HepG2 (cell line): Measurements from ENCODE around the gene AJUBA. TPM values are rescaled to one million over a fixed set of nuclear protein-coding genes. Genes with fewer than 3 reads are reported as not detected.

ENCODE experiments used
- AHDC1 ChIP-seq: sonication (generic); formaldehyde crosslinking; IDR thresholded peaks from 2 replicates; pipeline ENCODE4 v1.5.1; 2020; ENCODE audit warnings: mild to moderate bottlenecking, missing genetic modification reagents, borderline replicate concordance
- AHR ChIP-seq: IDR thresholded peaks from 2 replicates; pipeline ENCODE4 v1.6.1; 2018; ENCODE audit warnings: missing genetic modification reagents, missing compliant biosample characterization
- ELF1 ChIP-seq: sonication (generic); formaldehyde crosslinking; IDR thresholded peaks from 2 replicates; pipeline ENCODE4 v1.4.0; 2020; ENCODE audit warnings: missing genetic modification reagents
- KMT2B ChIP-seq: IDR thresholded peaks from 2 replicates; pipeline ENCODE4 v1.6.1; 2016; ENCODE audit warnings: missing genetic modification reagents, missing compliant biosample characterization
- MEIS2 ChIP-seq: sonication (generic); formaldehyde crosslinking; IDR thresholded peaks from 2 replicates; pipeline ENCODE4 v1.9.0; 2021; ENCODE audit warnings: mild to moderate bottlenecking, missing genetic modification reagents
- NFE2L1 ChIP-seq: sonication (generic); formaldehyde crosslinking; IDR thresholded peaks from 2 replicates; pipeline ENCODE4 v1.4.0; 2020; ENCODE audit warnings: missing genetic modification reagents, mild to moderate bottlenecking, borderline replicate concordance
- REPIN1 ChIP-seq: sonication (generic); formaldehyde crosslinking; IDR thresholded peaks from 2 replicates; pipeline ENCODE4 v1.8.0; 2022; ENCODE audit warnings: missing genetic modification reagents, low read depth, mild to moderate bottlenecking, borderline replicate concordance
- RNF219 ChIP-seq: sonication (generic); formaldehyde crosslinking; IDR thresholded peaks from 2 replicates; pipeline ENCODE4 v1.5.0; 2020; ENCODE audit warnings: mild to moderate bottlenecking, missing genetic modification reagents
- SMYD3 ChIP-seq: sonication (generic); formaldehyde crosslinking; IDR thresholded peaks from 2 replicates; pipeline ENCODE4 v1.8.1; 2023; ENCODE audit warnings: mild to moderate bottlenecking, missing genetic modification reagents
- TBX2 ChIP-seq: sonication (generic); formaldehyde crosslinking; IDR thresholded peaks from 2 replicates; pipeline ENCODE4 v1.5.0; 2020; ENCODE audit warnings: missing genetic modification reagents, mild to moderate bottlenecking, borderline replicate concordance
- UBTF ChIP-seq: sonication (generic); formaldehyde crosslinking; IDR thresholded peaks from 2 replicates; pipeline ENCODE4 v1.4.0; 2020; ENCODE audit warnings: mild to moderate bottlenecking, missing genetic modification reagents
- XRCC5 ChIP-seq: fragments of 200-400 bp; formaldehyde crosslinking; optimal IDR thresholded peaks from 2 replicates; pipeline ENCODE3; 2017; ENCODE audit warnings: mild to moderate bottlenecking, low read length
- YEATS2 ChIP-seq: sonication (generic); formaldehyde crosslinking; IDR thresholded peaks from 2 replicates; pipeline ENCODE4 v1.4.0; 2020; ENCODE audit warnings: missing genetic modification reagents, borderline replicate concordance
- ZFP41 ChIP-seq: sonication (generic); formaldehyde crosslinking; IDR thresholded peaks from 2 replicates; pipeline ENCODE4 v1.4.0; 2020; ENCODE audit warnings: mild to moderate bottlenecking, missing genetic modification reagents, borderline replicate concordance
- ZNF772 ChIP-seq: sonication (generic); formaldehyde crosslinking; IDR thresholded peaks from 2 replicates; pipeline ENCODE4 v1.5.0; 2020; ENCODE audit warnings: mild to moderate bottlenecking, missing genetic modification reagents
- ZNF781 ChIP-seq: sonication (generic); formaldehyde crosslinking; IDR thresholded peaks from 2 replicates; pipeline ENCODE4 v1.5.1; 2020; ENCODE audit warnings: borderline replicate concordance, mild to moderate bottlenecking, missing genetic modification reagents; ENCODE audit errors: not compliant biosample characterization
- polyA plus RNA-seq, 8 experiments: library from polyadenylated mRNA; depleted of rRNA in 3 of 8; stranded (reverse) in 7 of 8; unstranded in 1 of 8; fragments of >200 nt; fragmentation: Illumina TruSeq in 4 of 8; extraction: Trizol in 4 of 8; gene quantifications; 2 replicates each; pipeline versions ENCODE4 v1.2.1 to v1.2.3, GENCODE V29; 2011 to 2016; ENCODE audit warnings: low read depth in 4 of 8, missing spikeins in 1 of 8, mixed read lengths in 1 of 8; ENCODE audit not compliant: insufficient read depth in 1 of 8
- total RNA-seq, 5 experiments: library from RNA; depleted of rRNA; stranded (reverse); fragments of >200 nt; fragmentation: Illumina TruSeq; extraction: Trizol; gene quantifications; 2 replicates each; pipeline ENCODE4 v1.2.3, GENCODE V29; 2016; ENCODE audit warnings: low read depth in 1 of 5

Gene AJUBA
- total and polyA plus RNA-seq, 2 of the 13 experiments (the other 11 are each of a cell fraction or from before 2014, with no cell fraction given), result 157 to 241 TPM

- no peak for TF ChIP-seq RNF219 (CRISPR knock-in tag)
- 0 out of 2 replicates have a peak, but pooled peaks have one; percentile 2 for TF ChIP-seq ZNF772 (CRISPR knock-in tag)
- TF ChIP-seq TBX2 (CRISPR knock-in tag), result no peak
- peak; percentile 83 for TF ChIP-seq XRCC5
- TF ChIP-seq AHR, result peak; percentile 42; the same call in 1 of the 2 replicates
- TF ChIP-seq KMT2B (CRISPR knock-in tag), result 0 out of 2 replicates have a peak, but pooled peaks have one; percentile 22
- TF ChIP-seq NFE2L1, result peak; percentile 66; the same call in 1 of the 2 replicates
- TF ChIP-seq MEIS2 (CRISPR knock-in tag), result 0 out of 2 replicates have a peak, but pooled peaks have one; percentile 55
- no peak for TF ChIP-seq AHDC1 (CRISPR knock-in tag)
- TF ChIP-seq ZNF781 (CRISPR knock-in tag), result no peak
- no peak for TF ChIP-seq SMYD3 (CRISPR knock-in tag)
- 0 out of 2 replicates have a peak, but pooled peaks have one; percentile 26 for TF ChIP-seq REPIN1
- peak; percentile 23; the same call in 1 of the 2 replicates for TF ChIP-seq YEATS2
- 0 out of 2 replicates have a peak, but pooled peaks have one; percentile 28 for TF ChIP-seq ELF1
- 0 out of 2 replicates have a peak, but pooled peaks have one; percentile 38 for TF ChIP-seq UBTF
- TF ChIP-seq ZFP41 (CRISPR knock-in tag), result 0 out of 2 replicates have a peak, but pooled peaks have one; percentile 72
Measured at GRCh38 chr14:22994762-22995275, 12.5 kb upstream of the AJUBA start (continued).
